ENCODE measurements around the gene EXOC4. TPM values are rescaled to one million over a fixed set of nuclear protein-coding genes. Genes with fewer than 3 reads are reported as not detected.

The EXOC4 gene
- total and polyA plus RNA-seq, 2 of the 8 experiments (the other 6 are each of a cell fraction or from before 2014, with no cell fraction given), result 27.0 to 67.3 TPM

- Histone ChIP-seq H2BK20ac (ENCODE audit: low read length) (no peak overlapping the region), H3K18ac (ENCODE audit: extremely low read depth, low read length) (no peak overlapping the region), H3K27me3 (replicated peaks in 1 of 4; ENCODE audit: control insufficient read depth in 3 of 4, extremely low read depth in 1 of 4, insufficient read depth in 3 of 4, low read length in 3 of 4) (no peaks in the 10 kb centered on the region), H4K8ac (ENCODE audit: extremely low read depth, insufficient read depth, low read length) (no peak overlapping the region), H2BK5ac (ENCODE audit: low read depth, low read length) (no peak overlapping the region), H2AFZ (ENCODE audit: low read length) (no peak overlapping the region), H3K56ac (replicated peaks; ENCODE audit: insufficient read length, low read depth, low read length) (no peak overlapping the region), H3K23ac (ENCODE audit: insufficient read length) (no peak overlapping the region), H3K36me3 (ENCODE audit: control insufficient read depth in 2 of 4, insufficient read depth in 4 of 4, low read length in 3 of 4) (peaks cover 0 to 12% (median 0%) of the 10 kb centered on the region in 4 experiments; a peak in 3 of 8 replicates), H4K20me1 (replicated peaks in 1 of 2; ENCODE audit: control insufficient read depth in 1 of 2, insufficient read depth in 2 of 2, low read length in 2 of 2) (no peaks in the 10 kb centered on the region), H3K79me2 (ENCODE audit: control insufficient read depth in 1 of 2, insufficient read depth in 2 of 2, low read length in 2 of 2) (no peaks in the 10 kb centered on the region), H3K4me2 (ENCODE audit: insufficient read depth in 1 of 2, low read depth in 2 of 2, low read length in 2 of 2) (no peak overlapping the region), H2BK15ac (ENCODE audit: low read length) (no peak overlapping the region), H3K9ac (replicated peaks in 1 of 4; ENCODE audit: extremely low read depth in 1 of 4, low read depth in 3 of 4, low read length in 3 of 4) (no peak overlapping the region), H3K4me1 (replicated peaks in 1 of 4; ENCODE audit: control insufficient read depth in 3 of 4, insufficient read depth in 4 of 4, low read length in 3 of 4) (no peaks in the 10 kb centered on the region), H4K91ac (replicated peaks; ENCODE audit: insufficient read length, low read length) (no peak overlapping the region), H3K23me2 (ENCODE audit: low read depth, low read length) (no peaks in the 10 kb centered on the region), H2AK5ac (ENCODE audit: low read depth, low read length) (no peak overlapping the region), H3K4me3 (ENCODE audit: extremely low read depth in 1 of 4, insufficient read depth in 2 of 4, low read depth in 3 of 4, low read length in 4 of 4) (no peak overlapping the region), H2BK120ac (replicated peaks; ENCODE audit: low read depth, low read length) (no peak overlapping the region), H2BK12ac (ENCODE audit: low read depth, low read length) (no peak overlapping the region), H4K5ac (ENCODE audit: insufficient read length, low read depth, low read length) (no peak overlapping the region), H3K79me1 (ENCODE audit: low read depth, low read length) (no peaks in the 10 kb centered on the region), H3K4ac (replicated peaks; ENCODE audit: insufficient read length, low read depth, low read length) (no peak overlapping the region), H3K27ac (ENCODE audit: low read depth, low read length) (no peak overlapping the region), H3K9me3 (ENCODE audit: insufficient read depth in 2 of 2, low read depth in 1 of 2, low read length in 1 of 2) (peaks cover 46 to 52% of the 10 kb centered on the region in 2 experiments), H3K14ac (ENCODE audit: insufficient read length) (no peak overlapping the region)
- DNase-seq (ENCODE audit: low read depth in 1 of 2, low spot score in 2 of 2) (no peak), FAIRE-seq (peak; percentile 24)
- ChIA-PET POLR2A (ENCODE audit: partially characterized antibody) (no interaction called here), CTCF (ENCODE audit: partially characterized antibody) (no interaction called here)
- TF ChIP-seq POU5F1 (IDR thresholded peaks at IDR 0.05; ENCODE audit: low read depth, low read length), result 0 out of 2 replicates have a peak, but pooled peaks have one; percentile 25
- TF ChIP-seq TCF12 (IDR thresholded peaks at IDR 0.05; ENCODE audit: low read depth, low read length), result 0 out of 2 replicates have a peak, but pooled peaks have one; percentile 47
- TF ChIP-seq ATF3 (IDR thresholded peaks at IDR 0.05; ENCODE audit: insufficient read depth, low read depth, low read length), result no peak
- WGBS, 2 experiments (ENCODE audit: extremely low coverage in 1 of 2, insufficient coverage in 1 of 2, insufficient read length in 1 of 2, insufficient replicate concordance in 2 of 2, low coverage in 1 of 2, low lambda C conversion rate in 2 of 2, missing lambda C conversion rate in 1 of 2), result 70% methylated on average over 4 of the region's 4 CpGs; no CpG with 5 or more reads in 1 of the 2 experiments
These were observed 836.6 kb downstream of the EXOC4 start for GRCh38 chr7:134089446-134089845.
